Neural cell (in vitro differentiated cells): ENCODE results near the gene TSPAN18. TPM values are rescaled to one million over a fixed set of nuclear protein-coding genes. Genes with fewer than 3 reads are reported as not detected.

Experiments used
- H2AFZ ChIP-seq: fragments of 200-600, 300-800 bp; sonication (generic), shearing (Covaris generic); 2 replicates; pipeline ENCODE4 v1.6.0; 2014; ENCODE audit warnings: low read depth, mild to moderate bottlenecking, antibody characterized with exemption, low read length, moderate library complexity
- H3F3A ChIP-seq: fragments of 200-600 bp; shearing (Covaris generic); 2 replicates; pipeline ENCODE4 v1.6.1; 2016; ENCODE audit warnings: mild to moderate bottlenecking, moderate library complexity, mixed read lengths, antibody characterized with exemption, low read length; ENCODE audit not compliant: insufficient read depth, poor library complexity, severe bottlenecking
- H3K27ac ChIP-seq: fragments of 200-600, 300-800 bp; sonication (generic), shearing (Covaris generic); 2 replicates; pipeline ENCODE4 v1.5.1; 2014; ENCODE audit warnings: mild to moderate bottlenecking, low read length, moderate library complexity
- H3K27me3 ChIP-seq: fragments of 300-800, 200-600 bp; sonication (generic), shearing (Covaris generic); 2 replicates; pipeline ENCODE4 v1.6.0; 2014; ENCODE audit warnings: mild to moderate bottlenecking, low read depth, low read length, moderate library complexity; ENCODE audit not compliant: insufficient read depth
- H3K36me3 ChIP-seq: fragments of 300-800, 200-600 bp; sonication (generic), shearing (Covaris generic); 2 replicates; pipeline ENCODE4 v1.5.1; 2014; ENCODE audit warnings: mild to moderate bottlenecking, antibody characterized with exemption, low read length, moderate library complexity; ENCODE audit not compliant: insufficient read depth
- H3K4me2 ChIP-seq: fragments of 300-800, 200-600 bp; sonication (generic), shearing (Covaris generic); 2 replicates; pipeline ENCODE4 v1.6.0; 2014; ENCODE audit warnings: mild to moderate bottlenecking, low read length
- H3K4me3 ChIP-seq: fragments of 300-800, 200-600 bp; sonication (generic), shearing (Covaris generic); 2 replicates; pipeline ENCODE4 v1.5.1; 2014; ENCODE audit warnings: mild to moderate bottlenecking, low read length, moderate library complexity
- H3K79me2 ChIP-seq: fragments of 200-600 bp; shearing (Covaris generic); replicated peaks from 2 replicates; pipeline ENCODE4 v1.6.0; 2014; ENCODE audit warnings: mild to moderate bottlenecking, low read length, moderate library complexity; ENCODE audit not compliant: insufficient read depth
- H3K9ac ChIP-seq: fragments of 300-800, 200-600 bp; sonication (generic), shearing (Covaris generic); 2 replicates; pipeline ENCODE4 v1.6.1; 2016; ENCODE audit warnings: mild to moderate bottlenecking, low read length, mixed read lengths
- H3K9me2 ChIP-seq: fragments of 200-600 bp; shearing (Covaris generic); 2 replicates; pipeline ENCODE4 v1.6.1; 2016; ENCODE audit warnings: mild to moderate bottlenecking, low read length, mixed read lengths; ENCODE audit not compliant: insufficient read depth
- H3K9me3 ChIP-seq: fragments of 200-600, 300-800 bp; sonication (generic), shearing (Covaris generic); 2 replicates; pipeline ENCODE4 v1.6.1; 2016; ENCODE audit warnings: mild to moderate bottlenecking, mixed run types, low read length, moderate library complexity, mixed read lengths
- H4K20me1 ChIP-seq: fragments of 200-600 bp; shearing (Covaris generic); 2 replicates; pipeline ENCODE4 v1.6.1; 2016; ENCODE audit warnings: mild to moderate bottlenecking, mixed run types; ENCODE audit not compliant: insufficient read depth
- CTCF ChIP-seq: fragments of 450-650 bp; IDR thresholded peaks from 2 replicates; pipeline ENCODE4 v1.5.1; 2014; ENCODE audit warnings: antibody characterized with exemption, mild to moderate bottlenecking, moderate library complexity; ENCODE audit not compliant: poor library complexity, severe bottlenecking
- EP300 ChIP-seq: fragments of 450-650 bp; conservative IDR thresholded peaks from 2 replicates; pipeline ENCODE4 v1.6.1; 2014; ENCODE audit warnings: antibody characterized with exemption, mild to moderate bottlenecking, moderate library complexity; ENCODE audit not compliant: poor library complexity, severe bottlenecking
- EZH2 ChIP-seq: fragments of 200-600, 300-800 bp; shearing (Covaris generic), sonication (generic); IDR thresholded peaks from 2 replicates; pipeline ENCODE4 v1.6.1; 2014; ENCODE audit warnings: antibody characterized with exemption, low read length, borderline replicate concordance, mild to moderate bottlenecking; ENCODE audit not compliant: insufficient read depth, poor library complexity, severe bottlenecking
- MXI1 ChIP-seq: fragments of 450-650 bp; conservative IDR thresholded peaks from 2 replicates; pipeline ENCODE4 v1.6.1; 2014; ENCODE audit warnings: antibody characterized with exemption, mild to moderate bottlenecking; ENCODE audit not compliant: poor library complexity, severe bottlenecking
- POLR2AphosphoS5 ChIP-seq: IDR thresholded peaks from 2 replicates; pipeline ENCODE4 v1.6.1; 2012
- RAD21 ChIP-seq: fragments of 450-650 bp; conservative IDR thresholded peaks from 2 replicates; pipeline ENCODE4 v1.6.1; 2014; ENCODE audit warnings: antibody characterized with exemption, mild to moderate bottlenecking, moderate library complexity
- REST ChIP-seq: IDR thresholded peaks from 2 replicates; pipeline ENCODE4 v1.6.1; 2012; ENCODE audit warnings: borderline replicate concordance
- SMC3 ChIP-seq: fragments of 450-650 bp; conservative IDR thresholded peaks from 2 replicates; pipeline ENCODE4 v1.6.1; 2014; ENCODE audit warnings: antibody characterized with exemption, mild to moderate bottlenecking, moderate library complexity; ENCODE audit not compliant: poor library complexity
- TAF1 ChIP-seq: IDR thresholded peaks from 2 replicates; pipeline ENCODE4 v1.6.1; 2012; ENCODE audit warnings: low read depth
- polyA plus RNA-seq: library from polyadenylated mRNA; depleted of rRNA; stranded (reverse); fragments of >200 nt; gene quantifications from 2 replicates; pipeline ENCODE4 v1.2.3, GENCODE V29; 2014

Gene TSPAN18
- polyA plus RNA-seq, 1 donor from 2014 or later = 8.4 TPM

- TF ChIP-seq TAF1 (no peak), CTCF (no peak), EP300 (no peak), SMC3 (no peak), EZH2 (no peak)
- Histone ChIP-seq H3K4me3 (no peak overlapping the region), H3K27ac (no peak overlapping the region), H3K36me3 (no peaks in the 10 kb centered on the region), H3K4me2 (no peak overlapping the region), H3K9me2 (no peaks in the 10 kb centered on the region), H4K20me1 (no peaks in the 10 kb centered on the region), H2AFZ (no peak overlapping the region), H3K27me3 (no peaks in the 10 kb centered on the region), H3K79me2 (no peaks in the 10 kb centered on the region), H3K9me3 (no peaks in the 10 kb centered on the region), H3K9ac (no peak overlapping the region), H3F3A (no peaks in the 10 kb centered on the region)
These were observed 24.0 kb downstream of the TSPAN18 start for GRCh38 chr11:44750551-44751465.

- Histone ChIP-seq H3K9me3 (no peaks in the 10 kb centered on the region), H3K9me2 (no peaks in the 10 kb centered on the region), H3K27ac (no peak overlapping the region), H4K20me1 (no peaks in the 10 kb centered on the region), H3F3A (no peaks in the 10 kb centered on the region), H3K4me3 (no peak overlapping the region), H3K9ac (no peak overlapping the region), H3K79me2 (peaks cover 11% of the 10 kb centered on the region), H3K4me2 (no peak overlapping the region), H3K36me3 (no peaks in the 10 kb centered on the region), H3K27me3 (no peaks in the 10 kb centered on the region), H2AFZ (no peak overlapping the region)
- TF ChIP-seq POLR2AphosphoS5 = no peak
- TF ChIP-seq MXI1 = no peak
- TF ChIP-seq SMC3 = no peak
- TF ChIP-seq EP300 = no peak
- TF ChIP-seq CTCF = no peak
- no peak for TF ChIP-seq EZH2
- no peak for TF ChIP-seq REST
- no peak for TF ChIP-seq RAD21
- TF ChIP-seq TAF1 = no peak
These were observed 25.5 kb downstream of the TSPAN18 start for GRCh38 chr11:44752300-44752699.
